ENCODE data around the gene NOTCH3.

The NOTCH3 gene

DNA sequence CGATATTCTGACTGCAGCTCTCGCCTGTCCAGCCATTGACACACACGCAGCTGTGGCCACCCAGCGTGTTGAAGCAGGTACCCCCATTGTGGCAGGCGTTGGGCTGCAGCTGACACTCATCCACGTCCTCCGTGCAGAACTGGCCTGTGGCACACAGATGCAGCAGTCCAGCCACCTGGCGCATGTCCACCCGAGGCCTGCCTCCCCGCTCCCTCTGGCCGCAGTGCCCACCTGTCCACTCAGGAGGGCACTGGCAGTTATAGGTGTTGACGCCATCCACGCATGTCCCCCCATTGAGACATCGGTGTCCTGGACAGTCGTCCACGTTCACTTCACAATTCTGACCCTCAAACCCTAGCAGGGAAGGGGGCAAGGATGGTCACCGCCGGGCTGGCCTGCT is 9.3 kb downstream of the NOTCH3 start:
- Histone ChIP-seq H3K4me3 (ENCODE audit: low read length) (no peak overlapping the region), H3K27me3 (ENCODE audit: insufficient read depth, low read length) (no peaks in the 10 kb centered on the region), H3K27ac (ENCODE audit: low read depth, low read length) (no peak overlapping the region), H3K4me1 (ENCODE audit: insufficient read depth, low read length) (peaks cover 4% of the 10 kb centered on the region), H3K9ac (ENCODE audit: low read depth, low read length) (no peak overlapping the region), H3K9me3 (ENCODE audit: insufficient read depth, low read depth, low read length) (no peaks in the 10 kb centered on the region), H3K36me3 (ENCODE audit: insufficient read depth, low read length) (peaks cover 74% of the 10 kb centered on the region)
- 97% methylated on average over 18 of the region's 18 CpGs for WGBS

DNA sequence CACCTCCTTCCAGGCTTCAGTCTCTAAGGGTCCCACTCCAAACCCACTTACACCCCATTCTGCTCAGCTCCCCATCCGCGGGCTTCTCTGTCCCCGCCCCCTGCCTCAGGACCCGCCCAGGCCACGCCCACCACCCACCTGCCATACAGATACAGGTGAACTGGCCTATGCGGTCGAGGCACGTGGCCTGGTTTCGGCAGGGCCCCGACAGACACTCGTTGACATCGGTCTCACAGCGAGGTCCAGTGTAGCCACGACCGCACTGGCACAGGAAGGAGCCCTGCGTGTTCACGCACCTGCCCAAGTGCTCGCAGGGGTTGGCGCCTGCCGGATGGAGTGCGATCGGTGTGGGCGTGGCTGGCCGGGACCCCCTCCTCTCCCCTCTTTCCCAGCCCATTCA is 11.9 kb downstream of the NOTCH3 start:
- H3K9ac ChIP-seq (ENCODE audit: low read depth, low read length), result no peak overlapping the region
- 94% methylated on average over 24 of the region's 24 CpGs for WGBS
- no peaks in the 10 kb centered on the region for H3K9me3 ChIP-seq (ENCODE audit: insufficient read depth, low read depth, low read length)
- H3K4me1 ChIP-seq (ENCODE audit: insufficient read depth, low read length), result no peaks in the 10 kb centered on the region
- no peak overlapping the region for H3K4me3 ChIP-seq (ENCODE audit: low read length)
- peaks cover 92% of the 10 kb centered on the region for H3K36me3 ChIP-seq (ENCODE audit: insufficient read depth, low read length)
- no peak overlapping the region for H3K27ac ChIP-seq (ENCODE audit: low read depth, low read length)
- H3K27me3 ChIP-seq (ENCODE audit: insufficient read depth, low read length), result no peaks in the 10 kb centered on the region

DNA sequence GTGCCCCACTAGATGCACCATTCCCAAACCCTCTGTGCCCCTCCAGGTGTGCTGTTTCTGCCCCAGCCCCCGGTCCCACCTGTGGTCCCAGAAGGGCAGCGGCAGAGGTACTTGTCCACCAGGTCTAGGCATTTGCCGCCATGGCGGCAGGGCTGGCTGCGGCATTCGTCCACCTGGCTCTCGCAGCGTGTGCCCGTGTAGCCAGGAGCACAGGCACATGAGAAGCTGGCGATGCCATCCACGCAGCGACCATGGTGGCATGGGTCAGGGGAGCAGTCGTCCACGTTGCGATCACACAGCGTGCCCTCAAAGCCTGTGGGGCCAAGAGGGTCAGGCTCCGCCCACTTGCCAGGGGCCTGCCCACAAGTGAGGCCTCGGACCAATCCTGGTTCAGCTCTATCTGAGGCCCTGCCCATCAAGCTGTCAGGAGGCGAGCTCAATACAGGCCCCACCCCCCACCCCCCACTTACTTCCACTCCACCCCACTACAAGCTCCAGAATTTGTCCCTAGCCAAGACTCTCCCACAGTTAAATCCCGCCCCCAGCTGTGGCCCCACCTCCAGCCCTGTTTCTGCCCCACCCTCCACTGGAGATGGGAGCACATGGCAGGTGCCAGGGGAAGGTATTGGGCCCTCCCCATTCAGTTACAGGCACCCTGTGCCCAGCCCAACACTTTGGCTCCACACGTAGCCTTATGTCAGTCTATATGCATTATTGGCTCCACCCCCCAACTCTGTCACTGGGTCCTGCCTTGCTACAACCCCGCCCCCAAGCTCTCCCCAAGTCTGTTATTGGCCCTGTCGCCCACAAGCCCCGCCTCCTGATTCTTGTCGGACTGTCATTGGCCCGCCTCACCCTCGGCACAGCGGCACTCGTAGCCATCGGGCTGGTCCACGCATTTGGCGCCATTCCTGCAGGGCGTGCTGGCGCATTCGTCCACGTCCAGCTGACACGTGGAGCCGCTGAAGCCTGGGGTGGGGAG is 13.5 kb downstream of the NOTCH3 start:
- Histone ChIP-seq H3K27me3 (ENCODE audit: insufficient read depth, low read length) (no peaks in the 10 kb centered on the region), H3K36me3 (ENCODE audit: insufficient read depth, low read length) (peaks cover 93% of the 10 kb centered on the region), H3K4me3 (ENCODE audit: low read length) (no peak overlapping the region), H3K9ac (ENCODE audit: low read depth, low read length) (no peak overlapping the region), H3K4me1 (ENCODE audit: insufficient read depth, low read length) (no peaks in the 10 kb centered on the region), H3K27ac (ENCODE audit: low read depth, low read length) (no peak overlapping the region), H3K9me3 (ENCODE audit: insufficient read depth, low read depth, low read length) (no peaks in the 10 kb centered on the region)
- 96% methylated on average over 38 of the region's 38 CpGs for whole genome bisulfite sequencing

DNA sequence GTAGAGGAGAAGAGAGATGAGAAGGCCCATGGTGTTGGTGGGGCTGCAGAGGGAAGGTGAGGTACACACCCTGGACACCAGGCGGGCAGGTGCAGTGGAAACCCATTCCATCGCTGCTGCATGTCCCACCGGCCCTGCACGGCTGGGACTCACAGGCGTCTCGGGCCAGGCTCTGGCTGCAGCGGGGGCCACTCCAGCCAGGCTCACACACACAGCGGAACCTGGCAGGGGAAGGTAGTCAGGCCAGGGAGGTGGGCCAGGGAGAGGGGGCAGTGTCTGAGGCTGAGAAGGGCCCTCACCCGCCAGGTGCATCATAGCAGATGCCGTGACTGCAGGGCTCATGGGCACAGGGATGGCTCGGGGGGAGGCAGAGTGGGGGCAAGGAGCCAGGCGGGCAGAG is 15.6 kb downstream of the NOTCH3 start:
- H3K9me3 ChIP-seq (ENCODE audit: insufficient read depth, low read depth, low read length), result no peaks in the 10 kb centered on the region
- H3K36me3 ChIP-seq (ENCODE audit: insufficient read depth, low read length), result peaks cover 93% of the 10 kb centered on the region
- H3K9ac ChIP-seq (ENCODE audit: low read depth, low read length), result no peak overlapping the region
- H3K27me3 ChIP-seq (ENCODE audit: insufficient read depth, low read length), result no peaks in the 10 kb centered on the region
- no peaks in the 10 kb centered on the region for H3K4me1 ChIP-seq (ENCODE audit: insufficient read depth, low read length)
- no peak overlapping the region for H3K4me3 ChIP-seq (ENCODE audit: low read length)
- H3K27ac ChIP-seq (ENCODE audit: low read depth, low read length), result no peak overlapping the region
- WGBS, result 97% methylated on average over 12 of the region's 12 CpGs

DNA sequence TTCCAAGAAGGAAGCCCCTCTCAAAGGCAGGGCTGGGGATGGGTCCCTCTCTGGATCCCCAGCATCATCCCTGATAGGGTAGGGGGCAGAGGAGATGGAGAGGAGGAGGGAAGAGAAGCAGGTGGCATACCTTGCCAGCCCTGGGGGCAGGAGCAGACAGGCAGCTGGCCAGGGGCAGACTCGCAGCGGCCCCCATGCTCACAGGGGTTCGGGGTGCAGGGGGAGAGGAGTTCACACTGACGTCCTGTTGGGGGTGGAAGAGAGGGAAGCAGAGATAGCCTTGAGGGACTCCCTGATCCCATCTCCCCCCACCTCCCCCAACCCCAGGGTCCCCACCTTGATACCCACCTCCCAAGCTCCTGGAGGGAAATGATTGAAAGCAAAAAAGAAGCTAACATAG is 16.0 kb downstream of the NOTCH3 start:
- Histone ChIP-seq H3K36me3 (ENCODE audit: insufficient read depth, low read length) (peaks cover 93% of the 10 kb centered on the region), H3K9ac (ENCODE audit: low read depth, low read length) (no peak overlapping the region), H3K4me1 (ENCODE audit: insufficient read depth, low read length) (no peaks in the 10 kb centered on the region), H3K9me3 (ENCODE audit: insufficient read depth, low read depth, low read length) (no peaks in the 10 kb centered on the region), H3K4me3 (ENCODE audit: low read length) (no peak overlapping the region), H3K27ac (ENCODE audit: low read depth, low read length) (no peak overlapping the region), H3K27me3 (ENCODE audit: insufficient read depth, low read length) (no peaks in the 10 kb centered on the region)
- WGBS, result 96% methylated on average over 3 of the region's 4 CpGs

DNA sequence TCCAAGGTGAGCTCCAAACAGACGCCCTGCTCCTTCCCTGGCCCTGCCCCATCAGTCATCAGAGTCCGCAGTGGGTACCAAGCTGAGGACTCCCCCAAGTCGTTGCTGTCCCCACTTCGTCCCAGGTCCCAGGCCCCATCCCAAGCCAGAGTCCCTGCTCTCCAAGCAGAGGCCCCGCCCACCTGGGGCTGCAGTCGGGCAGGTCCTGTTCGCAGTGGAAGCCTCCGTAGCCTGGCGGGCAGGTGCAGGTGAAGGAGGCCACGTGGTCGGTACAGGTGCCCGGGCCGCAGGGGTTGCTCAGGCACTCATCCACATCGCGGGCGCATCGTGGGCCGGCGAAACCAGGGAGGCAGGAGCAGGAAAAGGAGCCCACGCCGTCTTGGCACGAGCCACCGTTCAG is 19.4 kb downstream of the NOTCH3 start:
- Histone ChIP-seq H3K4me1 (ENCODE audit: insufficient read depth, low read length) (no peaks in the 10 kb centered on the region), H3K9me3 (ENCODE audit: insufficient read depth, low read depth, low read length) (no peaks in the 10 kb centered on the region), H3K27me3 (ENCODE audit: insufficient read depth, low read length) (no peaks in the 10 kb centered on the region), H3K36me3 (ENCODE audit: insufficient read depth, low read length) (peaks cover 83% of the 10 kb centered on the region), H3K27ac (ENCODE audit: low read depth, low read length) (no peak overlapping the region), H3K4me3 (ENCODE audit: low read length) (no peak overlapping the region), H3K9ac (ENCODE audit: low read depth, low read length) (no peak overlapping the region)
- 87% methylated on average over 23 of the region's 23 CpGs for WGBS

DNA sequence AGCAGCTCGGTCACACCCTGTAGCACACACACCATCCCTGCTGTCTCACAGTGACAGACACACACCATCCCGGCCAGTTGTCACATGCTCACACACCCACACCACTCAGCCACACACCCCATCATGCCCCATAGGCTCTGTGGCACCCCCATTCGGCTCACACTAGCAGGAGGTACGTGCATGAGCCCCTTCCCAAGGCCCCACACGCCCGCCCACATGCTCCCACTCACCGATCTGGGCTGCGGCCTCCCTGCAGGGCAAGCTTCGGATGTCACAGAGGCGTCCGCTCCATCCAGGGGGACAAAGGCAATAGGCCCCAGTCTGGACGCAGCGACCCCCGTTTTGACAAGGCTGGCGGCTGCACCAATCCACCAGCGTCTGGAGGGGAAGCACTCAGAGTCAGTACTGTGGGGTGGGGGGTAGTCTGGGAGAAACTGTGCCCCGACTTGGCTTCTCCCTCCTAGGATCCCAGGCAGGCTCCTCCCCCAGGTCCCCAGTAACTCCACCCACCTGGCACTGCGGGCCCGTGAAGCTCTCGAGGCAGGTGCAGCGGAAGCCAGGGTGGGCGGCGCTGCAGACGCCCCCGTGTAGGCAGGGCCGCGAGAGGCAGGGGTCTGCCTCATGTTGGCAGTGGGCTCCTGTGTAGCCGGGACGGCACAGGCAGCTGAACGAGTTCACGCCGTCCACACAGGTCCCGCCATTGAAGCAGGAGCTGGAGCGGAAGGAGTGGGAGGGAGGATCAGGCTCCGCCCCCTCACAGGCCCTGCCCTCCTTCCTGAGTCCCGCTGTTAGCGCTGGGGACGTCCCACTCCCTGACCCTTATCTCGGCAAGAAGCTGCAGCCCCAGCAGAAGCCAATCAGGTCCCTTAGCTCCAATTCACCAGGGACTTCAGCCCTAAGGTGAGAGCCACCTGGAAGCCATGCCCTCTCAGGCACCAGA is 20.1 kb downstream of the NOTCH3 start:
- Histone ChIP-seq H3K4me1 (ENCODE audit: insufficient read depth, low read length) (no peaks in the 10 kb centered on the region), H3K9me3 (ENCODE audit: insufficient read depth, low read depth, low read length) (no peaks in the 10 kb centered on the region), H3K27me3 (ENCODE audit: insufficient read depth, low read length) (no peaks in the 10 kb centered on the region), H3K4me3 (ENCODE audit: low read length) (no peak overlapping the region), H3K9ac (ENCODE audit: low read depth, low read length) (no peak overlapping the region), H3K27ac (ENCODE audit: low read depth, low read length) (no peak overlapping the region), H3K36me3 (ENCODE audit: insufficient read depth, low read length) (peaks cover 83% of the 10 kb centered on the region)
- WGBS, result 82% methylated on average over 38 of the region's 39 CpGs

DNA sequence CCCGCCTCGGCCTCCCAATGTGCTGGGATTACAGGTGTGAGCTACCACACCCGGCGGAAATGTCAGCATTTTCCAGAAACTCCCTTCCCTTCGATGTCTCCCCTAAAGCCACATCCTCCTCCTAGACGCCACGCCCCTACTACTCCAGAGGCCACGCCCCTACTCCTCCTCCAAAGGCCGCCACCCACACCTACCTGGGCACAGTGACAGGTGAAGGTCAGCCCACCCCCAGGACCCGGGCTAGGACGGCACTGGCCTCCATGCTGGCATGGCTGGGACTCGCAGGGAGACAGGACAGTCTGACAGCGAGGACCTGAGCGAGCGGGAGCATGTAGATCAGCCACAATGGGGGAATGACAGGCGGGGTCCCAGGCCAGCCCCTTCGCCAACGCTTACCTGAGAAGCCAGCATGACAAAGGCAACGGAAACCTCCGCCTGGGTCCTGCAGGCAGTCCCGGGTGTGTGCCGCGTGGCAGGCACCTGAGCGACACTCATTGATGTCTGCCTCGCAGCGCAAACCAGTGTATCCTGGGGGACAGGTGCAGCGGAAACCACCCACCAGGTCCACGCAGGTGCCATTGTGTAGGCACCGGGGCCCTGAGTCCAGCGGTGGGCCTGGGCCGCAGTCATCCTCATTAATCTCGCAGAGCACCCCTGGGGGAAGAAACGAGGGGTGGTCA is 22.0 kb downstream of the NOTCH3 start:
- Histone ChIP-seq H3K27ac (ENCODE audit: low read depth, low read length) (no peak overlapping the region), H3K4me1 (ENCODE audit: insufficient read depth, low read length) (no peaks in the 10 kb centered on the region), H3K36me3 (ENCODE audit: insufficient read depth, low read length) (peaks cover 80% of the 10 kb centered on the region), H3K9me3 (ENCODE audit: insufficient read depth, low read depth, low read length) (no peaks in the 10 kb centered on the region), H3K27me3 (ENCODE audit: insufficient read depth, low read length) (no peaks in the 10 kb centered on the region), H3K9ac (ENCODE audit: low read depth, low read length) (no peak overlapping the region), H3K4me3 (ENCODE audit: low read length) (no peak overlapping the region)
- WGBS, result 92% methylated on average over 33 of the region's 33 CpGs

DNA sequence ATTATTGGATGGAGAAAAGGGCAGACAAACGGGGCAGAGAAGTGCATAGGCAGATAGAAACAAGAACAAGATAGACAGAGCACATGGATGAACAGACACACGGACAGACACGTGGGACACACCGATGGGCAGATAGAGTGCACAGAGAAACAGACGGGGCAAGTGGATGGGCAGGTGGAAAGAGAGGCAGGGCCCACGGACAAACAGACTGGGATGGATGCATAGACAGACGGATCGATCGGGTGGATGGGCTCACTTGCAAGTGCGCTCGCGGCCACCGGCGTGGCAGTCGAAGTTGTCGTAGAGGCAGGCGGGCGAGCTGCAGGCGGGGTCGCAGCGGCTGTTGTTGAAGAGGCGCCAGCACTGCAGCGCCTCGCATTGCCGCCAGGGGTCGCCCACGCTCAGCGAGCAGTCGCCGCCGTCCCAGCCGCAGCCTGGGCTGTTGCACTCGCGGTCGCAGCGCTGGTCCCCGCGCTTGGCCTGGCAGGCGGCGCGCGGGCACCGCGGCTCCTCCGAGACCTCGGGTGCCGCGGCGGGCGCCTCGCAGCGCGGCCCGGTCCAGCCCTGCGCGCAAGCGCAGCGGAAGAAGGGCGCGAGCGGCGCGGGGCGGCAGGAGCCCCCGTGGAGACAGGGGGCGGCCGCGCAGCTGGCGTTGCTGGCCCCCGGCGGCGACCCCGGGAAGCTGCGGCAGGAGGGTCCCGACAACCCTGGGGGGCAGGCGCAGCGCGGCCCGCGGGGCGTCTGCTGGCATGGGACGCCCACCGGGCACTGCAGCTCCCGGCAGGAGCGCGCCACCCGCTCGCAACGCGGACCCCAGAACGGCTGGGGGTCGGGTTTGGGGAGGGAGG is 23.3 kb downstream of the NOTCH3 start:
- H3K9me3 ChIP-seq (ENCODE audit: insufficient read depth, low read depth, low read length), result no peaks in the 10 kb centered on the region
- H3K27me3 ChIP-seq (ENCODE audit: insufficient read depth, low read length), result no peaks in the 10 kb centered on the region
- peaks cover 78% of the 10 kb centered on the region for H3K36me3 ChIP-seq (ENCODE audit: insufficient read depth, low read length)
- H3K27ac ChIP-seq (ENCODE audit: low read depth, low read length), result no peak overlapping the region
- 18% methylated on average over 92 of the region's 92 CpGs for WGBS
- H3K9ac ChIP-seq (ENCODE audit: low read depth, low read length), result no peak overlapping the region; the same call in 1 of the 2 replicates
- H3K4me1 ChIP-seq (ENCODE audit: insufficient read depth, low read length), result no peaks in the 10 kb centered on the region
- peak overlapping the region; percentile 38 for H3K4me3 ChIP-seq (ENCODE audit: low read length)

DNA sequence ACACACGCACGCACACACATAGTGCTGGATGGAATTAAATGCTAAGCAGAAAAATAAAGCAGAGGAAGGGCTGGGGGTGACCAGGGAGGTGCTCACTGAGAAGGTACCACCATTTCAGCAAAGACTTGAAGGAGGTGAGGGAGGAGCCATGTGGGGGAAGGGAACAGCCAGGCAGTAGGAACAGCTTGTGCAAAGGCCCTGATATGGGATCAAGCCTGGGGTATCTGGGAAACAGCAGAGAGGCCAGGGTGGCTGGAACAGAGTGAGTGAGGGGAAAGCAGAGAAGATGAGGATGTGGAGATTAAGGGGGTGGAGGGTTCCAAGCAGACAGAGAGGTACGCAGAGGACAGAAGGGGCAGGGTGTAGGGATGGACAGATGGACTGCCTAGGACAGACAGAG is 25.2 kb downstream of the NOTCH3 start:
- no peak overlapping the region for H3K4me3 ChIP-seq (ENCODE audit: low read length)
- H3K36me3 ChIP-seq (ENCODE audit: insufficient read depth, low read length), result peaks cover 77% of the 10 kb centered on the region
- H3K9ac ChIP-seq (ENCODE audit: low read depth, low read length), result no peak overlapping the region
- no peaks in the 10 kb centered on the region for H3K27me3 ChIP-seq (ENCODE audit: insufficient read depth, low read length)
- WGBS, result 100% methylated on average over 2 of the region's 3 CpGs
- H3K27ac ChIP-seq (ENCODE audit: low read depth, low read length), result no peak overlapping the region
- H3K4me1 ChIP-seq (ENCODE audit: insufficient read depth, low read length), result no peaks in the 10 kb centered on the region
- H3K9me3 ChIP-seq (ENCODE audit: insufficient read depth, low read depth, low read length), result no peaks in the 10 kb centered on the region

Measured in HUES64 (cell line).